Muscle layer of duodenum (tissue), 2 donors: ENCODE results near the gene PTPN14.

Experiments used
- H3K27ac ChIP-seq: one replicate; pipeline ENCODE4 v1.7.0; 2013; ENCODE audit warnings: mild to moderate bottlenecking, low read length
- H3K27me3 ChIP-seq: one replicate; pipeline ENCODE4 v1.7.0; 2013; ENCODE audit warnings: low read depth, mild to moderate bottlenecking, control low read depth, low read length
- H3K36me3 ChIP-seq, 2 donors: one replicate each; pipeline ENCODE4 v1.7.0; 2013; ENCODE audit warnings: low read length in 2 of 2, control low read depth in 1 of 2, mild to moderate bottlenecking in 1 of 2; ENCODE audit not compliant: insufficient read depth in 2 of 2, control insufficient read depth in 1 of 2
- H3K4me1 ChIP-seq, 2 donors: one replicate each; pipeline ENCODE4 v1.7.0; 2013; ENCODE audit warnings: low read length in 2 of 2, mild to moderate bottlenecking in 2 of 2, control low read depth in 1 of 2, moderate library complexity in 1 of 2; ENCODE audit not compliant: insufficient read depth in 2 of 2, control insufficient read depth in 1 of 2
- H3K4me3 ChIP-seq, 2 donors: one replicate each; pipeline ENCODE4 v1.7.0; 2013; ENCODE audit warnings: low read length in 2 of 2, low read depth in 1 of 2, mild to moderate bottlenecking in 1 of 2
- H3K9me3 ChIP-seq, 2 donors: one replicate each; pipeline ENCODE4 v1.7.0; 2013; ENCODE audit warnings: low read length in 2 of 2, control low read depth in 1 of 2, mild to moderate bottlenecking in 1 of 2; ENCODE audit not compliant: control insufficient read depth in 1 of 2
- donor health status: healthy.

PTPN14 gene

DNA sequence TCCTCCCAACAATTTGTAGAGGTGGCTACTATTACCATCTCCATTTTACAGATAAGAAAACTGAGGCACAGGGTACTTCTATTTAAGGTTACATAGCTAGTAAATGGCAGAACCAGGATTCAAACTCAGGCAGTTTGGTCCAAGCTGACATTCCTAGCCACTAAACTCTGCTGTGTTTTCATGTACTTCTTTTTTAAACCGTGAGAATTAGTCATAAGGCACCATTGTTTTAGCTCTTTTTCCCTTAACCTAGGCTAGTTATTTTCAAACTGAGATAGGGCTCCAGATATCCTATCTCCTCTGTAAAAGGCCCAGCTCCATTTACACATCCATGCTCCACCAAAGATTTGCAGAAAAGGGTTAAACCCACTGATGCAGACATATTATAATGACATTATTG lies 92.9 kb downstream of the PTPN14 start:
- no peak overlapping the region for H3K4me3 ChIP-seq
- no peaks in the 10 kb centered on the region for H3K36me3 ChIP-seq
- H3K27me3 ChIP-seq, result no peaks in the 10 kb centered on the region
- no peak overlapping the region for H3K27ac ChIP-seq
- no peaks in the 10 kb centered on the region for H3K9me3 ChIP-seq
- peaks cover 0 to 7% of the 10 kb centered on the region in 2 donors for H3K4me1 ChIP-seq

DNA sequence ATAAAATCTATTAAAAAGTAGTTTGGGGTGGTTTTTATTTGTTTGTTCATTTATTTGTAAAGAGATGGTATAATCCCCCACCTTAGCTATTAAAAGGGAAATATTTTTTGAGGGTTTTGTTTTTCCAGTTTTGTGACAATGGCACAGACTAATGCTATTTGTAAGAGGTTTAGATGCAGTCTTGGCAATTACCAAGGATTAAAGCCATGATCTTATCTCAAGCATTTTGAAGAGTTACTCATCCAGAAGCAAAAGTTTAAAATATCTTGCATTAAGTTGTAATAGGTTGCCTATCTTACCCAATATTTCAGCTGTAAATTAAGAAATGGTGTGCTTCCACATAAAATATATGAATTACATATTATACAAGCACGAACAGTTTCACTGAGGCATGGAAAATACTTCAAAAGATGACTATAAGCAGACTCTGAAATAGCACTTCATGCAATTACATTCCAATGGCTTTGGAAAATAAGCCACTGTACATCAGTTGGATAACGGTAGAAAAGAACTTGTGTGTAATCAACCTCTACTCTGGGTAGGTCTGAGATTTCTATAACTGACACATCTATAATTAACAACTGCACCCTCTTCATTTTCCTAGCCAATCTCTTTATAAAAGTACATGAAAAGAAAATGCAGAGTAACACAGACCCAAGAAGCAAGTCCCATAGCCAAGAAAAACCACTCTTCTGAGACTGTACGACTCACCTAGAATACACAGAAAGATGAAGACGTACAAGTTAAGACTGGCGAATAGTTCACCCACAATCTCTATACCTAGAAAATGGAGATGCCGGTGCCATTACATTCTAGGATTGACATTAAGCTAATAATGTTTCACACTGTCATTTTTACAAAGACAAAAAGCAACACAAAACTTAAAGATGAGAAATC lies 95.2 kb downstream of the PTPN14 start:
- Histone ChIP-seq H3K36me3 (no peaks in the 10 kb centered on the region), H3K27ac (no peak overlapping the region), H3K4me1 (peaks cover 0 to 7% of the 10 kb centered on the region in 2 donors), H3K27me3 (no peaks in the 10 kb centered on the region), H3K4me3 (no peak overlapping the region), H3K9me3 (no peaks in the 10 kb centered on the region)

DNA sequence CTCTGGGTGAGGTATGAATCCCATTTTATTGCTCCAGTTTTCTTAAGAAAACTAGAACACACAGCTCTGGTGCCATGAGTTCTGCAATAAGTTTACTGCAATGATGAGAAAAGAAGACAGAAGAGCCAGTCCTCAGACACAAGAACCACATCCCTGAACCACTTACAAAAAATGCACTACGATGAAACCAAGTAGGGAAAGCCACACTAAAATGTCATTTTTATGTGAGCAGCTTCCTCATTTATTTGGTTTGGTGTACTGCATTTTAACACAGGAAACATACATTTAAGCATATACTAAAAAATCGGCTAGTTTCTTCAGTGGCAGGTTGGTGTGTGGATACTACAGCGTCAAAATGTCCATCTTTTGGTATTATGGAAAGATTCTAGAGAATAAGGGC lies 95.9 kb downstream of the PTPN14 start:
- no peaks in the 10 kb centered on the region for H3K36me3 ChIP-seq
- H3K27ac ChIP-seq, result no peak overlapping the region
- H3K27me3 ChIP-seq, result no peaks in the 10 kb centered on the region
- no peaks in the 10 kb centered on the region for H3K9me3 ChIP-seq
- H3K4me1 ChIP-seq, result peaks cover 0 to 7% of the 10 kb centered on the region in 2 donors
- H3K4me3 ChIP-seq, result no peak overlapping the region

GRCh38 chr1:214454569-214455396 lies 96.6 kb downstream of the PTPN14 start:
- H3K4me1 ChIP-seq, result peaks cover 0 to 7% of the 10 kb centered on the region in 2 donors
- H3K4me3 ChIP-seq, result no peak overlapping the region

GRCh38 chr1:214453109-214453722 lies 98.2 kb downstream of the PTPN14 start:
- Histone ChIP-seq H3K27me3 (no peaks in the 10 kb centered on the region), H3K36me3 (no peaks in the 10 kb centered on the region), H3K27ac (no peak overlapping the region), H3K4me1 (peaks cover 0 to 7% of the 10 kb centered on the region in 2 donors), H3K9me3 (no peaks in the 10 kb centered on the region), H3K4me3 (no peak overlapping the region)

More at GRCh38 chr1:214454569-214455396, 96.6 kb downstream of the PTPN14 start:
- no peaks in the 10 kb centered on the region for H3K9me3 ChIP-seq
- no peaks in the 10 kb centered on the region for H3K36me3 ChIP-seq
- no peak overlapping the region for H3K27ac ChIP-seq
- no peaks in the 10 kb centered on the region for H3K27me3 ChIP-seq

DNA sequence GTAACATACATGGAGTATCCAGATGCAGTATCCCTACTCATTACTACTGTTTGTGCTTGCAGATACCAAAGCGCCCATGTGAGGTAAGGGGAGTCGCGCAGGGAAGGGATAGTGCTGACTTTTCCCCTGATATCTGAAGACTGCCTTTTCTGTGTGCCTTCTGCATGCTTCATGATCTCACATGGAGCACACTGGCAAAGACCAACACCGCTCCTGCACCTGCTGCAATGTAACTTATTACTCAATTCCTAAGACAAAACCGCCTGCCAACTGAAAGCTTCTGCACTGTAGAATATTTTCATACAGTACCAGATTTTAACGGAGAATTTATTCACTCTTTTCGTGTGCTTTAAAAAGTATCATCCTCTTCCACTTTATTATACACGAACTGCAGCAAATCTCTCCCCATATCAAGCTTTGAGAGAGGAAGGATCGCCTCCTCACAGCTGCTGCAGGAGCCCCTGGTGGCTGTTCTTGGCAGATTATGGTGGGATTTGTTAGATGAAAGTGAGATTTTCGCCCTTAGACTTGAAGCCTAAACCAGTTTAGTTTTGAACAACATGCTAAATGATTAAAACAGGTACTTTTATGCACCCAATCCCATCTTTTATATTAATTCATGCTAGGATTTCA lies 99.1 kb downstream of the PTPN14 start:
- no peaks in the 10 kb centered on the region for H3K27me3 ChIP-seq
- peaks cover 0 to 13% of the 10 kb centered on the region in 2 donors for H3K4me1 ChIP-seq
- H3K27ac ChIP-seq, result no peak overlapping the region
- no peaks in the 10 kb centered on the region for H3K9me3 ChIP-seq
- no peaks in the 10 kb centered on the region for H3K36me3 ChIP-seq
- H3K4me3 ChIP-seq, result no peak overlapping the region

- H3K4me3 ChIP-seq, result no peak overlapping the region
- no peaks in the 10 kb centered on the region for H3K36me3 ChIP-seq
- no peak overlapping the region for H3K27ac ChIP-seq
- H3K9me3 ChIP-seq, result no peaks in the 10 kb centered on the region
- H3K27me3 ChIP-seq, result no peaks in the 10 kb centered on the region
- peaks cover 0 to 17% of the 10 kb centered on the region in 2 donors for H3K4me1 ChIP-seq
Observed at GRCh38 chr1:214451596-214451995, 99.8 kb downstream of the PTPN14 start.

DNA sequence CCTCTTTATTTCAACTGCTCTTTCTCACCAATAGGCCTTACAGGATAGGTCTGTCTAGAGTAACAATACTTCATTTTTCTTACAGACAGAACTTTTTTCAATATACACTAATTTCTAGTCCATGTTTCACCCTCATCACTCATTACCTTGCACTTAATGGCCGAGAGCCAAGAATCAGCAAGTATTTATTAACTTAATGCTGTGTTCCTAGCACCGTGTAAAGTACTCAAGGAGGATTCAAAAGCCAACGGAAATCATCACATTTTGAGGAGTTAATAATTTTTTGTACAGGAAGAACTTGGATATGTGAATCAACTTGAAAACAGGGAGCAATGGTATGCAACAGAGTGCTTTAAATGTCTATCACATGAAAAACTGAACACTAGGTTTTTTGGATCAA lies 102.0 kb downstream of the PTPN14 start:
- no peaks in the 10 kb centered on the region for H3K36me3 ChIP-seq
- peaks cover 5 to 26% of the 10 kb centered on the region in 2 donors for H3K4me1 ChIP-seq
- H3K4me3 ChIP-seq, result no peak overlapping the region
- no peak overlapping the region for H3K27ac ChIP-seq
- H3K27me3 ChIP-seq, result no peaks in the 10 kb centered on the region
- no peaks in the 10 kb centered on the region for H3K9me3 ChIP-seq

DNA sequence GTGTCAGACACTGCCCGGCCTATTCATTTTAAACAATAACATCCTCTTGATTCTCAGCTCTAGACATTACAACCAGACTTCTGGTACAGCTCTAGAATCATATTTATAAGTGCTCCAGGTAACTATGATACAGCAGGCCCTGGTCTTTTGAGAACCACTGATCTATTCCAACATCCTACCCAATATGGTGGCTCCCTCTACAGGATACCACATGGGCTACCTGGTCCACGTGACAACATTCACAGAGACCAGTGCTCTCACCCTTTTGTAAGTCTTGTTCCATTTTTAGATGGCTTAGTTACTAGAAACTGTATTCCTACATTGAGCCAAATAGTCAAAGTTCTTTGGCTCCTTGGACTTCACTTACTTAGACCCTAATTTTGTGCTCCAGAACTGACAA lies 102.9 kb downstream of the PTPN14 start:
- no peak overlapping the region for H3K27ac ChIP-seq
- H3K4me3 ChIP-seq, result no peak overlapping the region
- H3K4me1 ChIP-seq, result peaks cover 5 to 29% of the 10 kb centered on the region in 2 donors
- H3K36me3 ChIP-seq, result no peaks in the 10 kb centered on the region
- no peaks in the 10 kb centered on the region for H3K27me3 ChIP-seq
- no peaks in the 10 kb centered on the region for H3K9me3 ChIP-seq

DNA sequence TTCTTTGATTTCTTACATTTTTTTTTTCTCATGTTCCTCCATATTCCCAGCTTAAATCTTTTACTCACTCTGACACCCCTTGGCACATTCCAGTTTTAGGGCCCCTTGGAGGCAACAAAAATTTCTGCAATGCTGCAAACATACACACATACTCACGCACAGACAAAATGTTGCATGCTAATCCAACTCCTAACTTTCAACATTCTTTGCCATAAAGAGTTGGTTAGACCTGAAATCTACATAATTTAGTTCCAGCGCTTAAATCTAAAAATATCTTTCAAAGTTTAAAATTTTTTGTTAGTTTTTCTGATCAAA lies 103.9 kb downstream of the PTPN14 start:
- no peaks in the 10 kb centered on the region for H3K9me3 ChIP-seq
- H3K36me3 ChIP-seq, result no peaks in the 10 kb centered on the region
- H3K27ac ChIP-seq, result no peak overlapping the region
- H3K4me1 ChIP-seq, result peaks cover 5 to 29% of the 10 kb centered on the region in 2 donors
- no peaks in the 10 kb centered on the region for H3K27me3 ChIP-seq
- no peak overlapping the region for H3K4me3 ChIP-seq
